B cell (primary cell): Measurements from ENCODE around the gene CYB5B. TPM values are rescaled to one million over a fixed set of nuclear protein-coding genes. Genes with fewer than 3 reads are reported as not detected.

ENCODE experiments used
- ATAC-seq: fragments of 200-7000 bp; cut with Tn5 transposase; one replicate; pipeline ENCODE4 v1.10.0; 2021; ENCODE audit warnings: low read depth, mild to moderate bottlenecking, moderate number of reproducible peaks, moderate library complexity
- CTCF ChIA-PET: fragments of 350-600 bp; sonication (Branson Sonifier 250); formaldehyde crosslinking; loops from one replicate; lab custom pipeline; 2021; ENCODE audit warnings: antibody characterized with exemption, inconsistent platforms; lab: Charles Lee
- POLR2A ChIA-PET: fragments of 350-600 bp; sonication (Branson Sonifier 250); formaldehyde crosslinking; loops from one replicate; lab custom pipeline; 2021; ENCODE audit warnings: antibody characterized with exemption; lab: Charles Lee
- DNase-seq: peaks from one replicate; pipeline ENCODE4 v3.0.0; 2013
- H2AFZ ChIP-seq: 2 replicates; pipeline ENCODE4 v1.6.1; 2012; ENCODE audit warnings: mild to moderate bottlenecking, low read depth, low read length; ENCODE audit not compliant: insufficient read depth, poor library complexity, severe bottlenecking
- H3K27ac ChIP-seq, 2 donors: 1 replicate in 1 of 2; 2 replicates in 1 of 2; pipeline ENCODE4 v1.5.1; 2012 to 2013; ENCODE audit warnings: low read length in 2 of 2, mild to moderate bottlenecking in 2 of 2, moderate library complexity in 1 of 2
- H3K27me3 ChIP-seq, 4 experiments: fragments of 200-600 bp in 1 of 4; sonication (generic) in 1 of 4; replicated peaks in 1 of 4; 1 replicate in 2 of 4; 2 replicates in 2 of 4; pipeline versions ENCODE4 v1.6.1 to v1.7.0; 2013 to 2016; ENCODE audit warnings: low read length in 3 of 4, mild to moderate bottlenecking in 2 of 4, mixed read lengths in 1 of 4, moderate library complexity in 1 of 4; ENCODE audit not compliant: insufficient read depth in 4 of 4, control insufficient read depth in 3 of 4; ENCODE audit errors: control extremely low read depth in 1 of 4
- H3K36me3 ChIP-seq, 2 experiments: replicated peaks in 1 of 2; 1 replicate in 1 of 2; 2 replicates in 1 of 2; pipeline versions ENCODE4 v1.6.1 to v1.7.1; 2013; ENCODE audit warnings: low read length in 1 of 2; ENCODE audit not compliant: insufficient read depth in 2 of 2, control insufficient read depth in 1 of 2; ENCODE audit errors: control extremely low read depth in 1 of 2, extremely low read depth in 1 of 2
- H3K4me1 ChIP-seq, 2 donors: fragments of 200-600 bp in 1 of 2; sonication (generic) in 1 of 2; 1 replicate in 1 of 2; 2 replicates in 1 of 2; pipeline versions ENCODE4 v1.5.1 to v1.6.1; 2013 to 2017; ENCODE audit warnings: low read length in 2 of 2; ENCODE audit not compliant: control insufficient read depth in 2 of 2, insufficient read depth in 2 of 2
- H3K4me2 ChIP-seq: replicated peaks from 2 replicates; pipeline ENCODE3; 2012; ENCODE audit warnings: mild to moderate bottlenecking, low read depth, low read length; ENCODE audit not compliant: poor library complexity, severe bottlenecking
- H3K4me3 ChIP-seq, 5 experiments: fragments of 200-600 bp in 1 of 5; sonication (generic) in 1 of 5; 1 replicate in 3 of 5; 2 replicates in 2 of 5; pipeline versions ENCODE4 v1.5.1 to v1.7.0; 2011 to 2016; ENCODE audit warnings: low read length in 4 of 5, mild to moderate bottlenecking in 4 of 5, low read depth in 2 of 5, control low read depth in 1 of 5, moderate library complexity in 1 of 5; ENCODE audit not compliant: insufficient read depth in 1 of 5; ENCODE audit errors: control extremely low read depth in 1 of 5, extremely low read depth in 1 of 5
- H3K79me2 ChIP-seq: fragments of 200-600 bp; sonication (generic); one replicate; pipeline ENCODE4 v1.6.0; 2016; ENCODE audit warnings: low read length; ENCODE audit not compliant: control insufficient read depth, insufficient read depth
- H3K9ac ChIP-seq: fragments of 200-600 bp; sonication (generic); 2 replicates; pipeline ENCODE4 v1.6.1; 2017; ENCODE audit warnings: mild to moderate bottlenecking, low read length, moderate library complexity
- H3K9me3 ChIP-seq, 3 donors: one replicate each; pipeline versions ENCODE4 v1.6.1 to v1.7.1; 2013; ENCODE audit warnings: low read length in 2 of 3; ENCODE audit not compliant: control insufficient read depth in 2 of 3, insufficient read depth in 1 of 3; ENCODE audit errors: control extremely low read depth in 1 of 3
- H4K20me1 ChIP-seq: 2 replicates; pipeline ENCODE4 v1.6.0; 2012; ENCODE audit warnings: mild to moderate bottlenecking, low read length; ENCODE audit not compliant: insufficient read depth, control insufficient read depth, poor library complexity, severe bottlenecking
- H3K27ac Mint-ChIP-seq: one replicate; pipeline ENCODE4 v1.8.0; 2021; ENCODE audit warnings: mixed read lengths
- H3K27me3 Mint-ChIP-seq: one replicate; pipeline ENCODE4 v1.8.0; 2021; ENCODE audit warnings: mixed read lengths
- H3K4me1 Mint-ChIP-seq: one replicate; pipeline ENCODE4 v1.8.0; 2021; ENCODE audit warnings: mixed read lengths
- H3K4me3 Mint-ChIP-seq: one replicate; pipeline ENCODE4 v1.8.0; 2021; ENCODE audit warnings: mixed read lengths
- H3K9me3 Mint-ChIP-seq: one replicate; pipeline ENCODE4 v1.8.0; 2022; ENCODE audit warnings: mixed read lengths; ENCODE audit not compliant: insufficient read depth
- CTCF ChIP-seq: fragments of 200-600 bp; IDR thresholded peaks from one replicate; pipeline ENCODE4 v1.8.0; 2022; ENCODE audit warnings: antibody characterized with exemption, mild to moderate bottlenecking
- EZH2 ChIP-seq: IDR thresholded peaks from 2 replicates; pipeline ENCODE4 v1.6.1; 2012; ENCODE audit warnings: borderline replicate concordance, low read depth, mild to moderate bottlenecking, moderate library complexity, low read length; ENCODE audit not compliant: insufficient read depth, poor library complexity, severe bottlenecking
- WGBS: methylation state at CpG from one replicate; pipeline ENCODE4 v1.1.5; 2013; ENCODE audit warnings: missing lambda C conversion rate; ENCODE audit not compliant: insufficient coverage; 5-methylcytosine and 5-hydroxymethylcytosine counted together
- intact Hi-C: fragments of 100-400 bp; cut with micrococcal nuclease; formaldehyde crosslinking; loops from one replicate; pipeline ENCODE4 v1.10.0; 2022
- polyA plus RNA-seq: library from polyadenylated mRNA; depleted of rRNA; stranded (reverse); fragments of >200 nt; gene quantifications from 2 replicates; pipeline ENCODE4 v1.2.3, GENCODE V29; 2012
- total RNA-seq, 2 donors: library from RNA; stranded (reverse); fragments of 120-200 nt in 1 of 2; gene quantifications; 1 replicate in 1 of 2; 2 replicates in 1 of 2; pipeline versions ENCODE4 v1.2.3 to v1.2.4, GENCODE V29; 2013 to 2022

The CYB5B gene
- total and polyA plus RNA-seq, 2 donors (not counting 1 experiment from before 2014, with no cell fraction given), result 21.5 to 64.7 TPM

- intact Hi-C loops, result no loop called here
- Mint-ChIP-seq H3K4me1 (peaks cover 11% of the 10 kb centered on the region), H3K4me3 (no peak overlapping the region), H3K9me3 (no peaks in the 10 kb centered on the region), H3K27ac (no peak overlapping the region), H3K27me3 (no peaks in the 10 kb centered on the region)
- no peaks in the 10 kb centered on the region for H4K20me1 ChIP-seq
- no peak overlapping the region for H2AFZ ChIP-seq
- H3K4me3 ChIP-seq, result no peak overlapping the region
- H3K9me3 ChIP-seq, result no peaks in the 10 kb centered on the region
- no peaks in the 10 kb centered on the region for H3K36me3 ChIP-seq
- ChIA-PET POLR2A (no interaction called here), CTCF (no interaction called here)
- DNase-seq, result no peak
- no peak overlapping the region for H3K4me2 ChIP-seq
- no peak overlapping the region for H3K27ac ChIP-seq
- WGBS, result 68% methylated on average over 12 of the region's 12 CpGs
- H3K9ac ChIP-seq, result no peak overlapping the region
- ATAC-seq, result no peak
- no peaks in the 10 kb centered on the region for H3K27me3 ChIP-seq
- H3K4me1 ChIP-seq, result peaks cover 0 to 6% of the 10 kb centered on the region in 2 donors
- no peaks in the 10 kb centered on the region for H3K79me2 ChIP-seq
- TF ChIP-seq EZH2, result no peak
- TF ChIP-seq CTCF, result no peak
Observed at GRCh38 chr16:69481901-69482341, 57.5 kb downstream of the CYB5B start.

- ChIA-PET POLR2A (no interaction called here), CTCF (no interaction called here)
- peaks cover 11% of the 10 kb centered on the region for H3K4me1 Mint-ChIP-seq
- Histone ChIP-seq H3K4me1 (peaks cover 0 to 5% of the 10 kb centered on the region in 2 donors), H3K27me3 (no peaks in the 10 kb centered on the region), H4K20me1 (no peaks in the 10 kb centered on the region), H3K4me3 (no peak overlapping the region), H3K27ac (no peak overlapping the region), H3K4me2 (no peak overlapping the region), H3K9me3 (no peaks in the 10 kb centered on the region), H3K79me2 (no peaks in the 10 kb centered on the region), H3K36me3 (no peaks in the 10 kb centered on the region), H2AFZ (no peak overlapping the region), H3K9ac (no peak overlapping the region)
- intact Hi-C loops, result no loop called here
- TF ChIP-seq CTCF (no peak), EZH2 (no peak)
- ATAC-seq, result no peak
- H3K27ac Mint-ChIP-seq, result no peak overlapping the region
- H3K9me3 Mint-ChIP-seq, result no peaks in the 10 kb centered on the region
- H3K27me3 Mint-ChIP-seq, result no peaks in the 10 kb centered on the region
- no peak overlapping the region for H3K4me3 Mint-ChIP-seq
- DNase-seq, result no peak
- WGBS, result 89% methylated on average over 10 of the region's 10 CpGs
Observed at GRCh38 chr16:69482410-69482991, 58.1 kb downstream of the CYB5B start.
